ENCODE data around the gene C1QTNF2. TPM values are rescaled to one million over a fixed set of nuclear protein-coding genes. Genes with fewer than 3 reads are reported as not detected.

The C1QTNF2 gene
- total and polyA plus RNA-seq, 2 of the 4 experiments (the other 2 are of a cell fraction): 0.72 to 1.2 TPM

DNA sequence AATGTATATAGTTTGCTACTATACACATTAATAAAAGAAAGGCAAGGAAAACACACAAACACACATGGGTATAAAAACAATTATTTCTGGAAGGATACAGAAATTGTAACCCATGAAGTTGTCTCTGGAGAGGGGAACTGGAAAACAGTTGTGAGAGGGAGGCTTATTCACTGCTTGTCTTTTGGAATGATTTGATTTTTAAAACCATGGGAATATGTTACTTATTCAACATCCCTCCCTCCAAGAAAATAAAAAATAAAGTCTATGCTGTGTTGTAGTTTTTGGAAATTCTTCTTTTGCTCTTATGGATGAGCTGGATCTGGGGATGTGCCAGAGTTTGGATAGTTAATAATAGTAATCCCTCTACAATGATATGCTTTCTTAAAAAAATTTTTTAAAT, 6.0 kb upstream of the C1QTNF2 start:
- TF ChIP-seq FOS (IDR thresholded peaks at IDR 0.05; ENCODE audit: low read depth, low read length) (no peak), RFX5 (IDR thresholded peaks at IDR 0.05; ENCODE audit: low read depth, low read length) (no peak), RCOR1 (IDR thresholded peaks at IDR 0.05; ENCODE audit: insufficient replicate concordance, low read length) (no peak)
- no TSS peak for BruUV-seq (replicated peaks)
- CTCF ChIA-PET: interaction anchor here (0.5 kb wide), 1 partner anchor 41 kb away, joined by 4 read pairs; no protein-coding TSS in a partner anchor

More for the DNA sequence above, 6.0 kb upstream of the C1QTNF2 start:
- Histone ChIP-seq H3K9me1 (ENCODE audit: insufficient read depth, low read length) (peaks cover 3% of the 10 kb centered on the region; the same call in 1 of the 2 replicates), H4K5ac (ENCODE audit: low read depth, low read length) (no peak overlapping the region), H3K79me1 (ENCODE audit: low read depth in 1 of 2, low read length in 2 of 2) (no peaks in the 10 kb centered on the region), H3K56ac (ENCODE audit: extremely low read depth, insufficient read depth, low read length) (no peak overlapping the region), H3K14ac (replicated peaks; ENCODE audit: low read depth, low read length) (no peak overlapping the region), H3K4me3 (ENCODE audit: insufficient read depth, low read depth, low read length) (no peak overlapping the region), H3K18ac (ENCODE audit: low read depth, low read length) (no peak overlapping the region), H3K27me3 (ENCODE audit: control insufficient read depth, insufficient read depth, low read length) (peaks cover 15% of the 10 kb centered on the region), H3K4me2 (ENCODE audit: low read depth, low read length) (no peak overlapping the region), H4K8ac (ENCODE audit: low read depth in 2 of 2, low read length in 2 of 2) (no peak overlapping the region), H3K36me3 (ENCODE audit: control insufficient read depth, insufficient read depth, low read length) (no peaks in the 10 kb centered on the region), H3K27ac (ENCODE audit: insufficient read depth, low read length) (no peak overlapping the region), H2BK5ac (ENCODE audit: low read depth, low read length, poor library complexity, severe bottlenecking) (no peak overlapping the region), H3K9me3 (ENCODE audit: control insufficient read depth, insufficient read depth, low read length) (no peaks in the 10 kb centered on the region), H3K4ac (ENCODE audit: low read depth, low read length) (no peak overlapping the region), H2BK20ac (ENCODE audit: low read depth, low read length) (no peak overlapping the region), H3K9ac (ENCODE audit: low read depth, low read length) (no peak overlapping the region), H2AK5ac (ENCODE audit: low read depth, low read length) (no peak overlapping the region), H3K4me1 (ENCODE audit: control insufficient read depth, insufficient read depth, low read length) (no peaks in the 10 kb centered on the region), H3K23ac (ENCODE audit: low read depth, low read length) (no peak overlapping the region), H2BK120ac (ENCODE audit: low read depth, low read length) (no peak overlapping the region), H2BK15ac (ENCODE audit: low read depth, low read length) (no peak overlapping the region), H4K91ac (ENCODE audit: insufficient read depth, low read depth, low read length) (no peak overlapping the region), H4K20me1 (ENCODE audit: insufficient read depth, low read length) (no peaks in the 10 kb centered on the region), H2AK9ac (replicated peaks; ENCODE audit: low read depth, low read length, poor library complexity) (no peak overlapping the region), H2AFZ (replicated peaks; ENCODE audit: low read length, poor library complexity) (no peak overlapping the region)
- intact Hi-C loops (cut with micrococcal nuclease) (no loop called here), in situ Hi-C loops (cut with MboI; ENCODE audit: low sequenced_read_pairs) (no loop called here), dilution Hi-C loops (cut with HindIII; ENCODE audit: low sequenced_read_pairs, unreplicated experiment) (no loop called here)
- no peak for DNase-seq
- ATAC-seq (ENCODE audit: low read depth): no peak
- POLR2A ChIA-PET (ENCODE audit: unreplicated experiment): no interaction called here
